Liver (tissue), 9 donors: ENCODE data around the gene KIRREL3. TPM values are rescaled to one million over a fixed set of nuclear protein-coding genes. Genes with fewer than 3 reads are reported as not detected.
A peak's percentile ranks its signal among the peaks of the same experiment; 100 is the strongest.

ENCODE experiments used
- DNase-seq: peaks from one replicate; pipeline ENCODE4 v3.0.0-alpha.2; 2017; ENCODE audit warnings: low spot score
- H3K27ac ChIP-seq, 2 donors: one replicate each; pipeline ENCODE4 v1.7.0; 2013; ENCODE audit warnings: inconsistent platforms in 2 of 2, low read length in 2 of 2, control low read depth in 1 of 2, low read depth in 1 of 2, mild to moderate bottlenecking in 1 of 2
- H3K27me3 ChIP-seq, 4 donors: one replicate each; pipeline versions ENCODE4 v1.6.1 to v1.7.0; 2013; ENCODE audit warnings: low read length in 3 of 4, inconsistent platforms in 1 of 4, mild to moderate bottlenecking in 1 of 4, moderate library complexity in 1 of 4; ENCODE audit not compliant: control insufficient read depth in 4 of 4, insufficient read depth in 4 of 4
- H3K36me3 ChIP-seq, 4 donors: one replicate each; pipeline versions ENCODE4 v1.6.1 to v1.7.0; 2013; ENCODE audit warnings: low read length in 3 of 4, mild to moderate bottlenecking in 3 of 4, low read depth in 1 of 4, moderate library complexity in 1 of 4; ENCODE audit not compliant: control insufficient read depth in 4 of 4, insufficient read depth in 3 of 4
- H3K4me1 ChIP-seq, 4 donors: one replicate each; pipeline versions ENCODE4 v1.6.1 to v1.7.0; 2013; ENCODE audit warnings: low read length in 3 of 4, mild to moderate bottlenecking in 3 of 4, moderate library complexity in 1 of 4; ENCODE audit not compliant: control insufficient read depth in 4 of 4, insufficient read depth in 4 of 4
- H3K4me3 ChIP-seq, 3 donors: one replicate each; pipeline versions ENCODE4 v1.6.1 to v1.7.0; 2013; ENCODE audit warnings: low read length in 3 of 3, control low read depth in 1 of 3, low read depth in 1 of 3, mild to moderate bottlenecking in 1 of 3
- H3K9ac ChIP-seq, 2 donors: one replicate each; pipeline ENCODE4 v1.7.0; 2013; ENCODE audit warnings: low read length in 2 of 2, mild to moderate bottlenecking in 2 of 2, moderate library complexity in 2 of 2, control low read depth in 1 of 2, low read depth in 1 of 2
- H3K9me3 ChIP-seq, 4 donors: one replicate each; pipeline versions ENCODE4 v1.6.1 to v1.7.0; 2013; ENCODE audit warnings: low read length in 3 of 4; ENCODE audit not compliant: control insufficient read depth in 4 of 4
- EGR1 ChIP-seq, 2 donors: IDR thresholded peaks; 2 replicates each; pipeline ENCODE4 v1.6.1; 2016 to 2018; ENCODE audit warnings: antibody characterized with exemption in 2 of 2, low read depth in 2 of 2
- FOXA1 ChIP-seq: IDR thresholded peaks from 2 replicates; pipeline ENCODE4 v1.6.1; 2016; ENCODE audit warnings: antibody characterized with exemption
- FOXA2 ChIP-seq: IDR thresholded peaks from 2 replicates; pipeline ENCODE4 v1.6.1; 2016; ENCODE audit warnings: antibody characterized with exemption
- GABPA ChIP-seq, 2 donors: IDR thresholded peaks in 1 of 2; conservative IDR thresholded peaks in 1 of 2; 2 replicates each; pipeline ENCODE4 v1.6.1; 2016; ENCODE audit warnings: antibody characterized with exemption in 2 of 2, mild to moderate bottlenecking in 1 of 2, moderate library complexity in 1 of 2
- HNF4A ChIP-seq, 2 donors: conservative IDR thresholded peaks; 2 replicates each; pipeline ENCODE4 v1.6.1; 2016; ENCODE audit warnings: antibody characterized with exemption in 2 of 2, mild to moderate bottlenecking in 2 of 2
- NR2F2 ChIP-seq: IDR thresholded peaks from 2 replicates; pipeline ENCODE4 v1.6.1; 2016; ENCODE audit warnings: antibody characterized with exemption
- RAD21 ChIP-seq, 2 donors: IDR thresholded peaks; 2 replicates each; pipeline ENCODE4 v1.6.1; 2016; ENCODE audit warnings: antibody characterized with exemption in 2 of 2, mild to moderate bottlenecking in 2 of 2
- RXRA ChIP-seq, 2 donors: IDR thresholded peaks; 2 replicates each; pipeline ENCODE4 v1.6.1; 2017 to 2018; ENCODE audit warnings: antibody characterized with exemption in 2 of 2, mild to moderate bottlenecking in 1 of 2
- SP1 ChIP-seq: IDR thresholded peaks from 2 replicates; pipeline ENCODE4 v1.6.1; 2018; ENCODE audit warnings: antibody characterized with exemption, mild to moderate bottlenecking
- TAF1 ChIP-seq: conservative IDR thresholded peaks from 2 replicates; pipeline ENCODE4 v1.6.1; 2016; ENCODE audit warnings: antibody characterized with exemption, mild to moderate bottlenecking
- YY1 ChIP-seq: IDR thresholded peaks from 2 replicates; pipeline ENCODE4 v1.6.1; 2016; ENCODE audit warnings: antibody characterized with exemption, mild to moderate bottlenecking
- WGBS: extraction: QIAGEN DNeasy Blood & Tissue Kit; methylation state at CpG from one replicate; pipeline ENCODE4 v1.1.7; 2013; 5-methylcytosine and 5-hydroxymethylcytosine counted together
- polyA plus RNA-seq, 2 donors: library from polyadenylated mRNA; stranded (reverse) in 1 of 2; unstranded in 1 of 2; fragments of 200-250 nt in 1 of 2; fragments of >200 nt in 1 of 2; fragmentation: Nextera tagmentation in 1 of 2; extraction: Ambion mirVana in 1 of 2; gene quantifications; one replicate each; pipeline versions ENCODE4 v1.2.1 to v1.2.3, GENCODE V29; 2013 to 2015
- total RNA-seq, 2 donors: library from RNA; depleted of rRNA; stranded (reverse); fragments of >200 nt; gene quantifications; one replicate each; pipeline ENCODE4 v1.2.3, GENCODE V29; 2014
- TF ChIP-seq, protein P1 (sequence below): fragments of 150-350 bp; IDR thresholded peaks from 2 replicates; pipeline ENCODE4 v1.5.1; 2017; ENCODE audit warnings: improper control_type of control experiment, low read depth, low read length; ENCODE audit not compliant: missing input control
- TF ChIP-seq, protein P2 (sequence below): IDR thresholded peaks from 2 replicates; pipeline ENCODE4 v1.6.1; 2016; ENCODE audit warnings: antibody characterized with exemption
- TF ChIP-seq, protein P3 (sequence below): IDR thresholded peaks from 2 replicates; pipeline ENCODE4 v1.6.1; 2016; ENCODE audit warnings: antibody characterized with exemption
- TF ChIP-seq, protein P4 (sequence below): IDR thresholded peaks from 2 replicates; pipeline ENCODE4 v1.6.1; 2016; ENCODE audit warnings: antibody characterized with exemption, mild to moderate bottlenecking
- TF ChIP-seq, protein P5 (sequence below): IDR thresholded peaks from 2 replicates; pipeline ENCODE4 v1.6.1; 2016; ENCODE audit warnings: antibody characterized with exemption
- donor health status: healthy.
- donor health status: healthy.
- donor health status: healthy.
- donor health status: healthy.
- donor health status: healthy.

KIRREL3 gene
- total and polyA plus RNA-seq, 4 donors: 0.03 to 0.29 (median 0.08) TPM; not detected in 1

DNA sequence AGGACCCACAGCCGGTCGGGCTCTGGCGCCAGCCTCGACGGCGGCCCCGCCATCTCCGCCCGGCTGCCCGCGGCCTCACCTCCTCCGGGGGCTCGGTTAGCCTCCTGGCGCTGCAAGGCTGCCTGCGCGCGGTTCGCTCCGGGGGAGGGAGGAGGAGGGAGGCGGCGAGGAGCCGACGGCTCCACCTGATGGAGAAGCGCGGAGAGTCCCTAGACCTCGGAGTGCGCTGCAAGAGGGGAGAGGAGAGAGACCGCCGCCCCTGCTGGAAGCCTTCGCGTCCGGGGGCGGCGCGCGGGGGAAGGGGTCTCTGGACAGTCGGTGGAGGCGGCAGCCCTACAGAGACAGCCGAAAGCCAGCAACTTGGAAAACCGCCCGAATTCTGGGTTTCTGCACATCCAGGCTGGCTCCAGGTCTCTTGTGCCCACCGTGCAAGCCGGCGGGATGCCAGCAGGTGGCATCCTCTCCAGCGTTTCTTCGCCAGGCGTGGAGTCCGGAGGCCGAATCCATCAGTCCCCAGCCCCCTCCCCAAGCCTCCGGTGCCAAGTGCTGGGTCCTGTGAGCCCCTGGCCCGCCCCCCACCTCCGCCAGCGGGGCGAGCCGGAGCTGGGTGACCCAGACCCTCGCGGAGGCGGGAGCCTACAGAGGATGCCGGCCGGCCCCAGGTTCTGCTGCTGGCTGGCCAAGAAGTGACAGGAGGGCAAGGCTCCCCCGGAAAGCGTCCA, 2.9 kb upstream of the KIRREL3 start:
- H3K36me3 ChIP-seq: no peaks in the 10 kb centered on the region
- no peak overlapping the region for H3K27ac ChIP-seq
- peak; percentile 34 for DNase-seq
- no peak overlapping the region for H3K9ac ChIP-seq
- peaks cover 0 to 24% (median 13%) of the 10 kb centered on the region in 4 donors for H3K27me3 ChIP-seq
- 5% methylated on average over 62 of the region's 62 CpGs for WGBS
- H3K4me1 ChIP-seq: peaks cover 6 to 22% (median 11%) of the 10 kb centered on the region in 4 donors
- no peaks in the 10 kb centered on the region for H3K9me3 ChIP-seq
- H3K4me3 ChIP-seq: peak overlapping the region in 1 of 3 donors; percentile 40
- TF ChIP-seq, protein P1, sequence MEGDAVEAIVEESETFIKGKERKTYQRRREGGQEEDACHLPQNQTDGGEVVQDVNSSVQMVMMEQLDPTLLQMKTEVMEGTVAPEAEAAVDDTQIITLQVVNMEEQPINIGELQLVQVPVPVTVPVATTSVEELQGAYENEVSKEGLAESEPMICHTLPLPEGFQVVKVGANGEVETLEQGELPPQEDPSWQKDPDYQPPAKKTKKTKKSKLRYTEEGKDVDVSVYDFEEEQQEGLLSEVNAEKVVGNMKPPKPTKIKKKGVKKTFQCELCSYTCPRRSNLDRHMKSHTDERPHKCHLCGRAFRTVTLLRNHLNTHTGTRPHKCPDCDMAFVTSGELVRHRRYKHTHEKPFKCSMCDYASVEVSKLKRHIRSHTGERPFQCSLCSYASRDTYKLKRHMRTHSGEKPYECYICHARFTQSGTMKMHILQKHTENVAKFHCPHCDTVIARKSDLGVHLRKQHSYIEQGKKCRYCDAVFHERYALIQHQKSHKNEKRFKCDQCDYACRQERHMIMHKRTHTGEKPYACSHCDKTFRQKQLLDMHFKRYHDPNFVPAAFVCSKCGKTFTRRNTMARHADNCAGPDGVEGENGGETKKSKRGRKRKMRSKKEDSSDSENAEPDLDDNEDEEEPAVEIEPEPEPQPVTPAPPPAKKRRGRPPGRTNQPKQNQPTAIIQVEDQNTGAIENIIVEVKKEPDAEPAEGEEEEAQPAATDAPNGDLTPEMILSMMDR: peak; percentile 29
- TF ChIP-seq SP1 (no peak), FOXA1 (no peak), RAD21 (IDR thresholded peaks at IDR 0.05) (peak; percentile 44 to 50), TAF1 (no peak)

DNA sequence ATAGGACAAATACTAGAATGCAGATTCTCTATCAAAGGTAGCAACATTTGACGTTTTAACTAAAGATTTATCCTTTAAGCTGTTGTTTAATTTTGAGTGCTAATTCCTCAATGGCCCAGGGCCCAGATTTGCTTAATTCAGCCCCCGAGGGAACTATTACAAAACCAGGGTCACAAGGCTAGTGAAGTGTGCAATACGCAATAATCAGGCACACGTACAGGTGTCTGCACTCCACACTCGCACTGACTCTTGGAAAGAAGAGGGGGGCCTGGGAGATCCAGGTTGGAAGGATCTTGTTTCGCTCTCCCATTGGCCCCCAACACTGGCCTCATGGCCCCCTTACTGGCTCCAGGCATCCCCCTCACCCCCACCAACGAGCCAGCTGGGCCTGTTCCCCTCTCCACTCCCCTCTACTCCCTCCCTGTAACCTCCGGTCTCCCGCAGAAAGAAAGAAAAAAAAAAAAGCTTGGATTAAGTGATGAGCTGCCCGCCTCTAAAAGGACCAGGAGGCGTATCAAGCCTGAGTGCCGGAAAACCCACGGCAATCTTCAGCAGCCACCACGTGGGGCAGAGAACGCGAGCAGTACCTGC, 2.2 kb upstream of the KIRREL3 start:
- H3K36me3 ChIP-seq: no peaks in the 10 kb centered on the region
- WGBS: 12% methylated on average over 16 of the region's 16 CpGs
- H3K27me3 ChIP-seq: peaks cover 0 to 31% (median 14%) of the 10 kb centered on the region in 4 donors
- no peak overlapping the region for H3K27ac ChIP-seq
- no peak overlapping the region for H3K9ac ChIP-seq
- no peaks in the 10 kb centered on the region for H3K9me3 ChIP-seq
- H3K4me1 ChIP-seq: peaks cover 6 to 22% (median 11%) of the 10 kb centered on the region in 4 donors
- TF ChIP-seq, protein P2, sequence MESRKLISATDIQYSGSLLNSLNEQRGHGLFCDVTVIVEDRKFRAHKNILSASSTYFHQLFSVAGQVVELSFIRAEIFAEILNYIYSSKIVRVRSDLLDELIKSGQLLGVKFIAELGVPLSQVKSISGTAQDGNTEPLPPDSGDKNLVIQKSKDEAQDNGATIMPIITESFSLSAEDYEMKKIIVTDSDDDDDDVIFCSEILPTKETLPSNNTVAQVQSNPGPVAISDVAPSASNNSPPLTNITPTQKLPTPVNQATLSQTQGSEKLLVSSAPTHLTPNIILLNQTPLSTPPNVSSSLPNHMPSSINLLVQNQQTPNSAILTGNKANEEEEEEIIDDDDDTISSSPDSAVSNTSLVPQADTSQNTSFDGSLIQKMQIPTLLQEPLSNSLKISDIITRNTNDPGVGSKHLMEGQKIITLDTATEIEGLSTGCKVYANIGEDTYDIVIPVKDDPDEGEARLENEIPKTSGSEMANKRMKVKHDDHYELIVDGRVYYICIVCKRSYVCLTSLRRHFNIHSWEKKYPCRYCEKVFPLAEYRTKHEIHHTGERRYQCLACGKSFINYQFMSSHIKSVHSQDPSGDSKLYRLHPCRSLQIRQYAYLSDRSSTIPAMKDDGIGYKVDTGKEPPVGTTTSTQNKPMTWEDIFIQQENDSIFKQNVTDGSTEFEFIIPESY: no peak
- no peak for TF ChIP-seq GABPA (IDR thresholded peaks at IDR 0.05 in 1 of 2, conservative IDR thresholded peaks at IDR 0.05 in 1 of 2)
- no peak for TF ChIP-seq FOXA1
- no peak for TF ChIP-seq HNF4A (conservative IDR thresholded peaks at IDR 0.05)
- TF ChIP-seq YY1: no peak
- H3K4me3 ChIP-seq: peak overlapping the region in 1 of 3 donors; percentile 40
- DNase-seq: no peak

DNA sequence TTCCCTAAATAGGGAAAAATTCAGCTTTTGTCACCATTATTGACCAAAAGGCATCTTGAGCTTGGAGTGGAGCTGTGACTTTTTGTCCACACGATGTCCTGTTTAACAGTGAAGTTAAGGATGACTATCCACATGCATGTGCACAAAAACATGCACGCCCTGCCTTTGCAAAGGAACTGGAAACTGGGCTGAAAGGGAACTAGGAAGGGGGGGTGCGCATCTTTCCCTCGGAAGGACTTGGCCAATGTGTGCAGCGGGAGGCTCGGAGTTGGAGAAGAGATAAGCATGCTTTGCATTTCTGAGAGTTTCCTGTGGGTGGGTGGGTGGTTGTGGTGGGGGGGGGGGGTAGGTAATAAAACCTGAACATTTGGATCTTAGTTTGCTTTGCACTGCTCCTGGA, 411 bp upstream of the KIRREL3 start:
- no peak overlapping the region for H3K27ac ChIP-seq
- no peaks in the 10 kb centered on the region for H3K36me3 ChIP-seq
- H3K27me3 ChIP-seq: peaks cover 0 to 39% (median 14%) of the 10 kb centered on the region in 4 donors
- no peak overlapping the region for H3K4me3 ChIP-seq
- WGBS: 9% methylated on average over 6 of the region's 6 CpGs
- H3K9me3 ChIP-seq: no peaks in the 10 kb centered on the region
- H3K4me1 ChIP-seq: peaks cover 6 to 22% (median 11%) of the 10 kb centered on the region in 4 donors
- no peak overlapping the region for H3K9ac ChIP-seq
- DNase-seq: no peak
- TF ChIP-seq YY1 (no peak), NR2F2 (no peak), GABPA (IDR thresholded peaks at IDR 0.05 in 1 of 2, conservative IDR thresholded peaks at IDR 0.05 in 1 of 2) (no peak), EGR1 (IDR thresholded peaks at IDR 0.05; ENCODE audit: low read depth in 2 of 2) (no peak), FOXA1 (no peak), RAD21 (IDR thresholded peaks at IDR 0.05) (no peak), RXRA (IDR thresholded peaks at IDR 0.05) (no peak), FOXA2 (no peak)
- TF ChIP-seq, protein P3, sequence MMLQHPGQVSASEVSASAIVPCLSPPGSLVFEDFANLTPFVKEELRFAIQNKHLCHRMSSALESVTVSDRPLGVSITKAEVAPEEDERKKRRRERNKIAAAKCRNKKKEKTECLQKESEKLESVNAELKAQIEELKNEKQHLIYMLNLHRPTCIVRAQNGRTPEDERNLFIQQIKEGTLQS: no peak
- TF ChIP-seq, protein P4, sequence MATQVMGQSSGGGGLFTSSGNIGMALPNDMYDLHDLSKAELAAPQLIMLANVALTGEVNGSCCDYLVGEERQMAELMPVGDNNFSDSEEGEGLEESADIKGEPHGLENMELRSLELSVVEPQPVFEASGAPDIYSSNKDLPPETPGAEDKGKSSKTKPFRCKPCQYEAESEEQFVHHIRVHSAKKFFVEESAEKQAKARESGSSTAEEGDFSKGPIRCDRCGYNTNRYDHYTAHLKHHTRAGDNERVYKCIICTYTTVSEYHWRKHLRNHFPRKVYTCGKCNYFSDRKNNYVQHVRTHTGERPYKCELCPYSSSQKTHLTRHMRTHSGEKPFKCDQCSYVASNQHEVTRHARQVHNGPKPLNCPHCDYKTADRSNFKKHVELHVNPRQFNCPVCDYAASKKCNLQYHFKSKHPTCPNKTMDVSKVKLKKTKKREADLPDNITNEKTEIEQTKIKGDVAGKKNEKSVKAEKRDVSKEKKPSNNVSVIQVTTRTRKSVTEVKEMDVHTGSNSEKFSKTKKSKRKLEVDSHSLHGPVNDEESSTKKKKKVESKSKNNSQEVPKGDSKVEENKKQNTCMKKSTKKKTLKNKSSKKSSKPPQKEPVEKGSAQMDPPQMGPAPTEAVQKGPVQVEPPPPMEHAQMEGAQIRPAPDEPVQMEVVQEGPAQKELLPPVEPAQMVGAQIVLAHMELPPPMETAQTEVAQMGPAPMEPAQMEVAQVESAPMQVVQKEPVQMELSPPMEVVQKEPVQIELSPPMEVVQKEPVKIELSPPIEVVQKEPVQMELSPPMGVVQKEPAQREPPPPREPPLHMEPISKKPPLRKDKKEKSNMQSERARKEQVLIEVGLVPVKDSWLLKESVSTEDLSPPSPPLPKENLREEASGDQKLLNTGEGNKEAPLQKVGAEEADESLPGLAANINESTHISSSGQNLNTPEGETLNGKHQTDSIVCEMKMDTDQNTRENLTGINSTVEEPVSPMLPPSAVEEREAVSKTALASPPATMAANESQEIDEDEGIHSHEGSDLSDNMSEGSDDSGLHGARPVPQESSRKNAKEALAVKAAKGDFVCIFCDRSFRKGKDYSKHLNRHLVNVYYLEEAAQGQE: no peak
- TF ChIP-seq, protein P2: no peak
- TF ChIP-seq, protein P5, sequence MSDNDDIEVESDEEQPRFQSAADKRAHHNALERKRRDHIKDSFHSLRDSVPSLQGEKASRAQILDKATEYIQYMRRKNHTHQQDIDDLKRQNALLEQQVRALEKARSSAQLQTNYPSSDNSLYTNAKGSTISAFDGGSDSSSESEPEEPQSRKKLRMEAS: no peak
